SK-N-SH (cell line): ENCODE results near the gene SCN9A. TPM values are rescaled to one million over a fixed set of nuclear protein-coding genes. Genes with fewer than 3 reads are reported as not detected.

Experiments used
- CTCF ChIA-PET: fragments of 300-600, 350-600 bp; formaldehyde crosslinking; extraction: SDS; loops from one replicate; lab custom pipeline; 2021; lab: Yijun Ruan, JAX
- POLR2A ChIA-PET: fragments of 350-600 bp; sonication (Branson Sonifier 250); formaldehyde crosslinking; extraction: SDS; loops from one replicate; lab custom pipeline; 2020; ENCODE audit warnings: antibody characterized with exemption, inconsistent platforms; lab: Yijun Ruan, JAX
- DNase-seq: peaks from one replicate; pipeline ENCODE4 v3.0.0; 2012
- H2AFZ ChIP-seq: fragments of 200-600 bp; sonication (generic); 2 replicates; pipeline ENCODE4 v1.8.1; 2016; ENCODE audit warnings: antibody characterized with exemption, mild to moderate bottlenecking, low read depth
- H3F3A ChIP-seq: fragments of 200-600 bp; sonication (generic); replicated peaks from 2 replicates; pipeline ENCODE3; 2016; ENCODE audit warnings: antibody characterized with exemption, mild to moderate bottlenecking; ENCODE audit not compliant: insufficient read depth
- H3K27ac ChIP-seq, 2 experiments: fragments of 200-500 bp in 1 of 2; fragments of 200-600 bp in 1 of 2; sonication (Bioruptor generic) in 1 of 2; sonication (generic), shearing (Covaris generic) in 1 of 2; 2 replicates each; pipeline versions ENCODE4 v1.5.1 to v1.6.1; 2014 to 2016; ENCODE audit warnings: low read depth in 2 of 2, inconsistent platforms in 1 of 2, low read length in 1 of 2, mild to moderate bottlenecking in 1 of 2, mixed read lengths in 1 of 2
- H3K27me3 ChIP-seq: fragments of 200-600 bp; sonication (generic), shearing (Covaris generic); 2 replicates; pipeline ENCODE4 v1.6.1; 2016; ENCODE audit warnings: mixed run types; ENCODE audit not compliant: insufficient read depth
- H3K36me3 ChIP-seq, 2 experiments: fragments of 200-500 bp in 1 of 2; fragments of 200-600 bp in 1 of 2; sonication (Bioruptor generic) in 1 of 2; sonication (generic) in 1 of 2; replicated peaks in 1 of 2; 2 replicates each; pipeline versions ENCODE3 to v1.5.1; 2014 to 2016; ENCODE audit warnings: low read length in 1 of 2, mild to moderate bottlenecking in 1 of 2; ENCODE audit not compliant: insufficient read depth in 2 of 2, control insufficient read depth in 1 of 2
- H3K4me1 ChIP-seq, 2 experiments: fragments of 200-500 bp in 1 of 2; fragments of 200-600 bp in 1 of 2; sonication (Bioruptor generic) in 1 of 2; sonication (generic), shearing (Covaris generic) in 1 of 2; 2 replicates each; pipeline versions ENCODE4 v1.5.1 to v1.6.1; 2014 to 2016; ENCODE audit warnings: low read depth in 1 of 2, low read length in 1 of 2, mixed run types in 1 of 2; ENCODE audit not compliant: insufficient read depth in 2 of 2, control insufficient read depth in 1 of 2
- H3K4me2 ChIP-seq: fragments of 200-600 bp; sonication (generic), shearing (Covaris generic); 2 replicates; pipeline ENCODE4 v1.6.1; 2017; ENCODE audit warnings: mixed run types
- H3K4me3 ChIP-seq, 2 experiments: fragments of 200-500 bp in 1 of 2; fragments of 200-600 bp in 1 of 2; sonication (Bioruptor generic) in 1 of 2; sonication (generic), shearing (Covaris generic) in 1 of 2; 2 replicates each; pipeline versions ENCODE4 v1.5.1 to v1.8.1; 2014 to 2016; ENCODE audit warnings: low read depth in 2 of 2, inconsistent platforms in 1 of 2, low read length in 1 of 2, mild to moderate bottlenecking in 1 of 2, mixed read lengths in 1 of 2, moderate library complexity in 1 of 2
- H3K79me2 ChIP-seq: fragments of 200-600 bp; sonication (generic); 2 replicates; pipeline ENCODE4 v1.8.1; 2017; ENCODE audit warnings: mild to moderate bottlenecking; ENCODE audit not compliant: insufficient read depth
- H3K9ac ChIP-seq: fragments of 200-600 bp; sonication (generic); 2 replicates; pipeline ENCODE4 v1.6.1; 2017; ENCODE audit warnings: mixed run types
- H3K9me2 ChIP-seq: fragments of 200-600 bp; sonication (generic); 2 replicates; pipeline ENCODE4 v1.6.1; 2017; ENCODE audit warnings: mixed run types
- H3K9me3 ChIP-seq: fragments of 200-600 bp; sonication (generic); 2 replicates; pipeline ENCODE4 v1.6.1; 2017; ENCODE audit warnings: mixed run types, mild to moderate bottlenecking, moderate library complexity
- H4K20me1 ChIP-seq: fragments of 200-600 bp; sonication (generic); 2 replicates; pipeline ENCODE4 v1.6.1; 2017; ENCODE audit warnings: mild to moderate bottlenecking, mixed run types; ENCODE audit not compliant: insufficient read depth
- CHD2 ChIP-seq: fragments of 150-350 bp; IDR thresholded peaks from 2 replicates; pipeline ENCODE4 v1.6.1; 2018; ENCODE audit warnings: low read length; ENCODE audit not compliant: partially characterized antibody
- CTCF ChIP-seq: fragments of 200-600 bp; sonication (generic); IDR thresholded peaks from 2 replicates; pipeline ENCODE4 v1.6.1; 2017; ENCODE audit warnings: antibody characterized with exemption, mild to moderate bottlenecking, moderate library complexity
- ELF1 ChIP-seq: IDR thresholded peaks from 2 replicates; pipeline ENCODE4 v1.4.0; 2012
- EP300 ChIP-seq, 2 experiments: IDR thresholded peaks; 2 replicates each; pipeline versions ENCODE4 v1.4.0 to v1.6.1; 2012; ENCODE audit warnings: borderline replicate concordance in 1 of 2, low read depth in 1 of 2, low read length in 1 of 2
- FOSL2 ChIP-seq: IDR thresholded peaks from 2 replicates; pipeline ENCODE4 v1.4.0; 2012; ENCODE audit warnings: low read depth, mild to moderate bottlenecking, moderate library complexity, borderline replicate concordance
- FOXJ3 ChIP-seq: sonication (generic); formaldehyde crosslinking; IDR thresholded peaks from 2 replicates; pipeline ENCODE4 v1.5.1; 2020; ENCODE audit warnings: mild to moderate bottlenecking, missing genetic modification reagents
- FOXM1 ChIP-seq: IDR thresholded peaks from 2 replicates; pipeline ENCODE4 v1.4.0; 2012; ENCODE audit warnings: low read depth, mild to moderate bottlenecking
- GATA2 ChIP-seq: sonication (generic); formaldehyde crosslinking; IDR thresholded peaks from 2 replicates; pipeline ENCODE4 v1.5.0; 2020; ENCODE audit warnings: mild to moderate bottlenecking, missing genetic modification reagents
- IRF3 ChIP-seq: fragments of 150-350 bp; IDR thresholded peaks from 2 replicates; pipeline ENCODE4 v1.6.1; 2016; ENCODE audit warnings: mild to moderate bottlenecking, low read depth, low read length
- JUND ChIP-seq: IDR thresholded peaks from 2 replicates; pipeline ENCODE4 v1.4.0; 2012
- MEF2A ChIP-seq: IDR thresholded peaks from 2 replicates; pipeline ENCODE4 v1.4.0; 2012; ENCODE audit warnings: low read depth, borderline replicate concordance
- NRF1 ChIP-seq: IDR thresholded peaks from 2 replicates; pipeline ENCODE4 v1.6.1; 2012; ENCODE audit warnings: low read depth, mild to moderate bottlenecking, low read length
- PBX3 ChIP-seq: IDR thresholded peaks from 2 replicates; pipeline ENCODE4; 2012
- POLR2AphosphoS5 ChIP-seq: IDR thresholded peaks from 2 replicates; pipeline ENCODE4 v1.6.1; 2012; ENCODE audit warnings: low read depth, low read length
- RAD21 ChIP-seq: IDR thresholded peaks from 2 replicates; pipeline ENCODE4 v1.6.1; 2012; ENCODE audit warnings: mild to moderate bottlenecking, low read length
- TAF1 ChIP-seq: IDR thresholded peaks from 2 replicates; pipeline ENCODE4 v1.6.1; 2012; ENCODE audit warnings: low read depth, mild to moderate bottlenecking, low read length, moderate library complexity, borderline replicate concordance
- USF1 ChIP-seq: IDR thresholded peaks from 2 replicates; pipeline ENCODE4 v1.4.0; 2012; ENCODE audit warnings: low read depth, borderline replicate concordance
- USF2 ChIP-seq: fragments of 150-350 bp; IDR thresholded peaks from 2 replicates; pipeline ENCODE4 v1.6.1; 2017; ENCODE audit warnings: antibody characterized with exemption, low read length, low read depth, borderline replicate concordance
- YY1 ChIP-seq: IDR thresholded peaks from 2 replicates; pipeline ENCODE4 v1.4.0; 2012; ENCODE audit warnings: low read depth, mild to moderate bottlenecking
- polyA plus RNA-seq, 3 experiments: library from polyadenylated mRNA; depleted of rRNA; stranded (reverse); fragments of >200 nt; gene quantifications; 2 replicates each; pipeline ENCODE4 v1.2.3, GENCODE V29; 2012
- TF ChIP-seq, protein P1 (sequence below): IDR thresholded peaks from 2 replicates; pipeline ENCODE4 v1.6.1; 2012; ENCODE audit warnings: mild to moderate bottlenecking, low read depth, low read length, moderate library complexity

Gene SCN9A
- polyA plus RNA-seq, 1 of the 3 experiments (the other 2 are of a cell fraction) = 5.9 TPM

DNA sequence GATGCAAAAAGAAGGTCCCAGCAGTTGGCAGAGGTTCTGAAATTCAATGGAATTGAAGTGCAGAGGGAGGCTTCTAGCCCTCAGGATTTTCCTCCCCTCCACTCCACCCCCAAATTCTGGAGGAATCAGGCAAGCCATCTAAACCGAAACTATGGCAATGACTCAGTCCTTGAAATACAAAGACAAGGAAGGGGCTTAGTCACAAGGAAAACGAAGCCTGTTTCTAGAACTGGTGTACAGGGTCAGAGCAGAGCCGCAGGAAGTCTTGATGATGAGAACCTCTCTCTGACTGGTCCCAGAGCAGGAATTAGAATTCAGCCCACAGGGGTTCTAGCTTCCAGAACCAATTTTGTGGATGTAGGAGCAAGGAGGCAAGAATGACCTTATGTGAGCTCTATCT, 136.2 kb downstream of the SCN9A start (continued):
- TF ChIP-seq PBX3 = peak; percentile 31; the same call in 1 of the 2 replicates
- TF ChIP-seq ELF1 = peak; percentile 23; the same call in 1 of the 2 replicates
- TF ChIP-seq FOSL2 = peak; percentile 86
- TF ChIP-seq, all 33 proteins: peak for 8

GRCh38 chr2:166238176-166238575, 137.6 kb downstream of the SCN9A start:
- no peak for DNase-seq
- TF ChIP-seq ELF1 = no peak
- no peak for TF ChIP-seq CTCF
- TF ChIP-seq TAF1 = no peak
- TF ChIP-seq POLR2AphosphoS5 = no peak
- TF ChIP-seq YY1 = no peak
- no peak for TF ChIP-seq FOXJ3 (CRISPR knock-in tag)
- no peak for TF ChIP-seq PBX3
- TF ChIP-seq FOSL2 = no peak
- TF ChIP-seq USF2 = no peak
- no peak for TF ChIP-seq MEF2A
- TF ChIP-seq, protein P1, sequence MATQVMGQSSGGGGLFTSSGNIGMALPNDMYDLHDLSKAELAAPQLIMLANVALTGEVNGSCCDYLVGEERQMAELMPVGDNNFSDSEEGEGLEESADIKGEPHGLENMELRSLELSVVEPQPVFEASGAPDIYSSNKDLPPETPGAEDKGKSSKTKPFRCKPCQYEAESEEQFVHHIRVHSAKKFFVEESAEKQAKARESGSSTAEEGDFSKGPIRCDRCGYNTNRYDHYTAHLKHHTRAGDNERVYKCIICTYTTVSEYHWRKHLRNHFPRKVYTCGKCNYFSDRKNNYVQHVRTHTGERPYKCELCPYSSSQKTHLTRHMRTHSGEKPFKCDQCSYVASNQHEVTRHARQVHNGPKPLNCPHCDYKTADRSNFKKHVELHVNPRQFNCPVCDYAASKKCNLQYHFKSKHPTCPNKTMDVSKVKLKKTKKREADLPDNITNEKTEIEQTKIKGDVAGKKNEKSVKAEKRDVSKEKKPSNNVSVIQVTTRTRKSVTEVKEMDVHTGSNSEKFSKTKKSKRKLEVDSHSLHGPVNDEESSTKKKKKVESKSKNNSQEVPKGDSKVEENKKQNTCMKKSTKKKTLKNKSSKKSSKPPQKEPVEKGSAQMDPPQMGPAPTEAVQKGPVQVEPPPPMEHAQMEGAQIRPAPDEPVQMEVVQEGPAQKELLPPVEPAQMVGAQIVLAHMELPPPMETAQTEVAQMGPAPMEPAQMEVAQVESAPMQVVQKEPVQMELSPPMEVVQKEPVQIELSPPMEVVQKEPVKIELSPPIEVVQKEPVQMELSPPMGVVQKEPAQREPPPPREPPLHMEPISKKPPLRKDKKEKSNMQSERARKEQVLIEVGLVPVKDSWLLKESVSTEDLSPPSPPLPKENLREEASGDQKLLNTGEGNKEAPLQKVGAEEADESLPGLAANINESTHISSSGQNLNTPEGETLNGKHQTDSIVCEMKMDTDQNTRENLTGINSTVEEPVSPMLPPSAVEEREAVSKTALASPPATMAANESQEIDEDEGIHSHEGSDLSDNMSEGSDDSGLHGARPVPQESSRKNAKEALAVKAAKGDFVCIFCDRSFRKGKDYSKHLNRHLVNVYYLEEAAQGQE = no peak
- no peak for TF ChIP-seq JUND
- TF ChIP-seq FOXM1 = no peak
- no peak for TF ChIP-seq RAD21
- TF ChIP-seq IRF3 = no peak
- no peak for TF ChIP-seq NRF1
- TF ChIP-seq EP300 (IDR thresholded peaks at IDR 0.05; ENCODE audit: borderline replicate concordance in 1 of 2, low read depth in 1 of 2, low read length in 1 of 2) = no peak
- TF ChIP-seq CHD2 = no peak
- no peak for TF ChIP-seq USF1
- TF ChIP-seq GATA2 (CRISPR knock-in tag) = no peak
- no peak overlapping the region for H3K4me3 ChIP-seq
- no peaks in the 10 kb centered on the region for H4K20me1 ChIP-seq
- CTCF ChIA-PET = no interaction called here
- H3K27me3 ChIP-seq = no peaks in the 10 kb centered on the region
- peaks cover 3 to 7% of the 10 kb centered on the region in 2 experiments for H3K36me3 ChIP-seq
- no peak overlapping the region for H3K4me2 ChIP-seq
- H3F3A ChIP-seq = peaks cover 33% of the 10 kb centered on the region
- peak overlapping the region in 1 of 2 experiments; percentile 94; a peak in 2 of 4 replicates for H3K27ac ChIP-seq
- no peak overlapping the region for H2AFZ ChIP-seq
- no peaks in the 10 kb centered on the region; the same call in 1 of the 2 replicates for H3K79me2 ChIP-seq
- no peaks in the 10 kb centered on the region for H3K9me2 ChIP-seq
- H3K9ac ChIP-seq = peak overlapping the region; percentile 25; the same call in 1 of the 2 replicates
- POLR2A ChIA-PET = no interaction called here
- peaks cover 0 to 21% of the 10 kb centered on the region in 2 experiments; a peak in 3 of 4 replicates for H3K4me1 ChIP-seq
- H3K9me3 ChIP-seq = no peaks in the 10 kb centered on the region
